ENCODE measurements around the gene DYNLL1.

DNA sequence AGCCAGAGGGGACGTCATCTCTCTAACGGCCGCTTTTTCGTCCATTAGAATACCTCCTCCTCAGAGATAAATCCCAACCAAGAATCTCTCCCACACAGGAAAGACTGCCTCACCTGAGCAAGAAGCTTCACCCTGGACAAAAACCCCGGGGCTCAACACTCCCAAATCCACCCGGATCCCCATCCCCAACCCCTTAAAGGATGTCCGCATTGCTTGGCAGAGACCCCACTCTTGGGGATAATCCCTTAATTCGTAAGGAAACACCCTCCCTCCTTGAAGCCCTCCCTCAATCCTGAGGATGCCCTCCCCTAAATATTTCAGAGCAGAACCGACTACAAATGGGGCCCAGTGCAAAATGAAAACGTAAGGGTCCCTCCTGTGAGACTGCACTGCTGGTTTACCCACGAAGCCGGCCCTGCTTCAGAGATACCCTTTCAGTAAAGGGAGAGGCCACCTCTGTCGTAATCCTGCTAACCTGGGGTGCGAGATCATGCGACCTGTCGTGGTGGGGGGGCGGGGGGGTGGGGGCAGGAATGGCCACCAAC lies 655 bp upstream of the DYNLL1 start:
- TF ChIP-seq YY1 (IDR thresholded peaks at IDR 0.05; ENCODE audit: insufficient read depth, insufficient read length): no peak
- TF ChIP-seq ZNF274 (IDR thresholded peaks at IDR 0.05; ENCODE audit: low read depth, low read length): no peak
- TF ChIP-seq SUZ12 (IDR thresholded peaks at IDR 0.05; ENCODE audit: extremely low read depth, insufficient read depth, insufficient read length): no peak
